ENCODE data around the gene KDM3A.

The KDM3A gene

DNA sequence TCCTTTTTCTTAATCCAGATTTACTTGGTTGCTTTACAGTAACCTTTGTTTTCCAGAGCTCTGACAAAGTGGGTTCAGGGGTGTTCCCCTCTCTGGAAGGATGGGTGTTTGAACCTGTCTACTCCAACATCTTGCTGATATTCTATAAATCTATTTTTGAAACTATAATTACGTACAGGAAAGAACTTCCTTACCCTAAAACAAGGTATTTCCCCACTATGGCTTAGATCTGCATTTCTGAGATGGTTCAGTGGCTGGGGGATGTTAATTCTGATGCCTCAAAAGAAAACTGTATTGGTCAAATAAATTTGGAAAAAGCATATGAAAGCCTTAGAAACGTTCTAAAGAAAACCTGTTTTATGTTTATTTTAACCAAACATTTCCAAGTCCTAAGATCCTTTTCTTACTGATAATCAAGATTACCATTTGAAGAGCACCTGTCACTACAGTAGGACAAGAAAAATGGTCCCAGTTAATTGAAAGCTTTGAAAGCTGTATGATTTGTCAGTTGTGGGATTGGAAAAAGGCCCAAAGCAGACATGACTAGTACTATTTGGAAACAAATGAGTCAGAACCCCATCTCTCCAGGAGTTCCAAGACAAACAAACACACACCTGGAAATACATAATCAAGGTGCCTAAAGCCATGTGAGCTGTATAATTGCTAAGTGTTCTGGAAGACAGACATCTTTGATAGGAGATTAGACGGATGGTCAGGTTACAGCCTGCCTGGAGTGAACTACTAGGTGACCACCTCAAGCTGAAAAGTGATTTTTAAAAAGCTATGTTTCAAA, 57.5 kb downstream of the KDM3A start:
- H3K4me1 ChIP-seq (ENCODE audit: control insufficient read depth in 1 of 2, insufficient read depth in 1 of 2, low read depth in 1 of 2, low read length in 1 of 2), result no peaks in the 10 kb centered on the region
- peaks cover 51% of the 10 kb centered on the region for H3K36me3 ChIP-seq
- TF ChIP-seq CTCF (IDR thresholded peaks at IDR 0.05), result no peak
- no peak overlapping the region for H3K4me3 ChIP-seq (ENCODE audit: low read depth in 1 of 2, low read length in 1 of 2)
- no peaks in the 10 kb centered on the region for H3K9me3 ChIP-seq
- H3K27ac ChIP-seq, result no peak overlapping the region
- no peaks in the 10 kb centered on the region for H3K27me3 ChIP-seq

- H3K4me1 ChIP-seq (ENCODE audit: control insufficient read depth in 1 of 2, insufficient read depth in 1 of 2, low read depth in 1 of 2, low read length in 1 of 2), result no peaks in the 10 kb centered on the region
- no peak overlapping the region for H3K4me3 ChIP-seq (ENCODE audit: low read depth in 1 of 2, low read length in 1 of 2)
- no peak overlapping the region for H3K27ac ChIP-seq
- no peaks in the 10 kb centered on the region for H3K27me3 ChIP-seq
- H3K36me3 ChIP-seq, result peaks cover 56% of the 10 kb centered on the region
- no peak for TF ChIP-seq CTCF (IDR thresholded peaks at IDR 0.05)
- no peaks in the 10 kb centered on the region for H3K9me3 ChIP-seq
Measured at GRCh38 chr2:86499326-86499725, 58.2 kb downstream of the KDM3A start.

DNA sequence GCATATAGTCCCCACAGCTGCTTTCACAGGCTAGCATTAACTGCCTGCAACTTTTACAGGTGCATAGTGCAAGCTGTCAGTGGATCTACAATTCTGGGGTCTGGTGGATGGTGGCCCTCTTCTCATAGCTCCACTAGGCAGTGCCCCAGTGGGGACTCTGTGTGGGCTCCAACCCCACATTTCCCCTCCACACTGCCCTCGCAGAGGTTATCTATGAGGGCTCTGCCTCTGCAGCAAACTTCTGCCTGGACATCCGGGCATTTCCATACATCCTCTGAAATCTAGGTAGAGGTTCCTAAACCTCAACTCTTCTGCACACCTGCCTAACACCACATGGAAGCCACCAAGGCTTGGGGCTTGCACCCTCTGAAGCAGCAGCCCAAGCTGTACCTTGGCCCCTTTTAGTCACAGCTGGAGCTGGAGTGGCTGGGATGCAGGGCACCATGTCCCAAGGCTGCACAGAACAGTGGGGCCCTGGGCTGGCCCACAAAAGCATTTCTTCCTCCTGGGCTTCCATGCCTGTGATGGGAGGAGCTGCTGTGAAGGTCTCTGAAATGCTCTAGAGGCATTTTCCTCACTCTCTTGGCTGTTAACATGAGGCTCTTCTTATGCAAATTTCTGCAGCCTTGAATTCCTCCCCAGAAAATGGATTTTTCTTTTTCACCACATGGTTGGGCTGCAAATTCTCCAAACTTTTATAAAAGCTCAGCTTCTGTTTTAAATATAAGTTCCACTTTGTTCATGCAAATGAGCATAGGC, 59.3 kb downstream of the KDM3A start:
- H3K36me3 ChIP-seq, result peaks cover 68% of the 10 kb centered on the region
- H3K4me1 ChIP-seq (ENCODE audit: control insufficient read depth in 1 of 2, insufficient read depth in 1 of 2, low read depth in 1 of 2, low read length in 1 of 2), result no peaks in the 10 kb centered on the region
- TF ChIP-seq CTCF (IDR thresholded peaks at IDR 0.05), result no peak
- H3K27ac ChIP-seq, result no peak overlapping the region
- H3K9me3 ChIP-seq, result no peaks in the 10 kb centered on the region
- no peak overlapping the region for H3K4me3 ChIP-seq (ENCODE audit: low read depth in 1 of 2, low read length in 1 of 2)
- H3K27me3 ChIP-seq, result no peaks in the 10 kb centered on the region

GRCh38 chr2:86507600-86507999, 66.4 kb downstream of the KDM3A start:
- H3K27ac ChIP-seq, result no peak overlapping the region
- H3K4me1 ChIP-seq (ENCODE audit: control insufficient read depth in 1 of 2, insufficient read depth in 1 of 2, low read depth in 1 of 2, low read length in 1 of 2), result no peaks in the 10 kb centered on the region
- H3K4me3 ChIP-seq (ENCODE audit: low read depth in 1 of 2, low read length in 1 of 2), result no peak overlapping the region
- no peaks in the 10 kb centered on the region for H3K9me3 ChIP-seq
- TF ChIP-seq CTCF (IDR thresholded peaks at IDR 0.05), result no peak
- H3K27me3 ChIP-seq, result no peaks in the 10 kb centered on the region
- H3K36me3 ChIP-seq, result peaks cover 72% of the 10 kb centered on the region

DNA sequence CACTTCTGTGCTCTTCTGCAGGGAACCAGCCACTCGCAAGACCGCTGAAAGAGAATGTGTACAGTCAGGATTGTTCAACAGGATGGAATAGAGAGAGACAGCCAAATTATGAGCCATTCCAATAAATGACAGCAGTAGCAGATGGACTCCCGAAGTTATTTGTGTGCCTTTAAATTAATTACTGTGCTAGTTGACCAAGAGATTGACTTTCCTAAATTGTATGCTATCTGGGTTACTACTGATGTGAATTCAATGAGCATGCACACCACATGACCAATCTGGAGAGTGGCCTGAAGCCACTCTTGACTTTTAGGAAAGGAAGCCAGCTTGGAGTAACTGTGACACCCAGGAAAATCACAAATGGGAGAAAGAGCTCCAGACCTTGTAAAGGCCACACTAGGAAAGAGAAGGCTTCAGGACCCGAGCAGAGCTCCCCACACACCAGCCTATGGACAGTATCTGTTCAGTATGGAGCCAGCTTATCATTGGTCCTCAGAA, 69.3 kb downstream of the KDM3A start:
- Histone ChIP-seq H3K36me3 (peaks cover 48% of the 10 kb centered on the region), H3K27me3 (no peaks in the 10 kb centered on the region), H3K4me1 (ENCODE audit: control insufficient read depth in 1 of 2, insufficient read depth in 1 of 2, low read depth in 1 of 2, low read length in 1 of 2) (no peaks in the 10 kb centered on the region), H3K27ac (no peak overlapping the region), H3K4me3 (ENCODE audit: low read depth in 1 of 2, low read length in 1 of 2) (no peak overlapping the region), H3K9me3 (no peaks in the 10 kb centered on the region)
- no peak for TF ChIP-seq CTCF (IDR thresholded peaks at IDR 0.05)
